GM23248 (cell line): Measurements from ENCODE around the gene TP53. TPM values are rescaled to one million over a fixed set of nuclear protein-coding genes. Genes with fewer than 3 reads are reported as not detected.

ENCODE experiments used
- DNase-seq: peaks from one replicate; pipeline ENCODE4 v3.0.0-alpha.2; 2015
- H2AFZ ChIP-seq: fragments of 200-600 bp; sonication (generic); 2 replicates; pipeline ENCODE4 v1.6.1; 2016; ENCODE audit warnings: antibody characterized with exemption
- H3F3A ChIP-seq: fragments of 200-600 bp; sonication (generic); 2 replicates; pipeline ENCODE4 v1.6.1; 2016; ENCODE audit warnings: mild to moderate bottlenecking, antibody characterized with exemption, mixed run types; ENCODE audit not compliant: insufficient read depth
- H3K27ac ChIP-seq: fragments of 200-600 bp; sonication (generic); 2 replicates; pipeline ENCODE4 v1.5.1; 2016; ENCODE audit warnings: mild to moderate bottlenecking
- H3K27me3 ChIP-seq: fragments of 200-600 bp; sonication (generic); replicated peaks from 2 replicates; pipeline ENCODE4 v1.6.1; 2016; ENCODE audit warnings: mild to moderate bottlenecking; ENCODE audit not compliant: insufficient read depth
- H3K36me3 ChIP-seq: fragments of 200-600 bp; sonication (generic); 2 replicates; pipeline ENCODE4 v1.6.1; 2016; ENCODE audit warnings: low read depth, mild to moderate bottlenecking
- H3K4me1 ChIP-seq: fragments of 200-600 bp; sonication (generic); 2 replicates; pipeline ENCODE4 v1.6.1; 2016; ENCODE audit warnings: mild to moderate bottlenecking; ENCODE audit not compliant: insufficient read depth
- H3K4me2 ChIP-seq: fragments of 200-600 bp; sonication (generic); one replicate; pipeline ENCODE4 v1.6.1; 2016; ENCODE audit warnings: mild to moderate bottlenecking; ENCODE audit not compliant: unreplicated experiment
- H3K4me3 ChIP-seq: fragments of 200-600 bp; sonication (generic); 2 replicates; pipeline ENCODE4 v1.5.1; 2016; ENCODE audit warnings: mild to moderate bottlenecking
- H3K79me2 ChIP-seq: fragments of 200-600 bp; sonication (generic); 2 replicates; pipeline ENCODE4 v1.6.1; 2016; ENCODE audit warnings: mild to moderate bottlenecking; ENCODE audit not compliant: insufficient read depth
- H3K9ac ChIP-seq: fragments of 200-600 bp; sonication (generic); 2 replicates; pipeline ENCODE4 v1.6.1; 2016; ENCODE audit warnings: mild to moderate bottlenecking
- H3K9me2 ChIP-seq: fragments of 200-600 bp; sonication (generic); 2 replicates; pipeline ENCODE4 v1.6.1; 2016; ENCODE audit warnings: mixed run types, mild to moderate bottlenecking, moderate library complexity; ENCODE audit not compliant: insufficient read depth
- H3K9me3 ChIP-seq: fragments of 200-600 bp; sonication (generic); one replicate; pipeline ENCODE4 v1.6.1; 2017; ENCODE audit warnings: low read depth
- H4K20me1 ChIP-seq: fragments of 200-600 bp; sonication (generic); 2 replicates; pipeline ENCODE4 v1.6.0; 2016; ENCODE audit not compliant: insufficient read depth
- EZH2 ChIP-seq: fragments of 200-600 bp; sonication (generic); IDR thresholded peaks from 2 replicates; pipeline ENCODE4 v1.6.1; 2018; ENCODE audit warnings: antibody characterized with exemption, mild to moderate bottlenecking; ENCODE audit not compliant: insufficient read depth, poor library complexity, severe bottlenecking
- EZH2phosphoT487 ChIP-seq: fragments of 200-600 bp; sonication (generic); IDR thresholded peaks from 2 replicates; pipeline ENCODE4 v1.6.1; 2018; ENCODE audit warnings: antibody characterized with exemption, moderate library complexity, mild to moderate bottlenecking, low read depth; ENCODE audit not compliant: insufficient read depth
- WGBS, 2 experiments: methylation state at CpG; one replicate each; pipeline ENCODE4 v1.1.6; 2015 to 2017; ENCODE audit warnings: low lambda C conversion rate in 2 of 2, low coverage in 1 of 2; ENCODE audit errors: missing lambda C conversion rate in 2 of 2; 5-methylcytosine and 5-hydroxymethylcytosine counted together
- in situ Hi-C: fragments of 300-500 bp; cut with MboI; formaldehyde crosslinking; loops from 2 replicates; pipeline ENCODE4 v1.15.0; 2020
- polyA plus RNA-seq: library from polyadenylated mRNA; unstranded; fragments of >200 nt; fragmentation: Nextera tagmentation; extraction: Ambion mirVana; gene quantifications from 2 replicates; pipeline ENCODE4 v1.2.1, GENCODE V29; 2016
- total RNA-seq: library from RNA; depleted of rRNA; stranded (reverse); fragments of >200 nt; shearing (Covaris generic); gene quantifications from 2 replicates; pipeline ENCODE4 v1.2.3, GENCODE V29; 2014

TP53 gene
- total and polyA plus RNA-seq, 2 experiments from 2014 or later = 26.2 to 29.8 TPM

DNA sequence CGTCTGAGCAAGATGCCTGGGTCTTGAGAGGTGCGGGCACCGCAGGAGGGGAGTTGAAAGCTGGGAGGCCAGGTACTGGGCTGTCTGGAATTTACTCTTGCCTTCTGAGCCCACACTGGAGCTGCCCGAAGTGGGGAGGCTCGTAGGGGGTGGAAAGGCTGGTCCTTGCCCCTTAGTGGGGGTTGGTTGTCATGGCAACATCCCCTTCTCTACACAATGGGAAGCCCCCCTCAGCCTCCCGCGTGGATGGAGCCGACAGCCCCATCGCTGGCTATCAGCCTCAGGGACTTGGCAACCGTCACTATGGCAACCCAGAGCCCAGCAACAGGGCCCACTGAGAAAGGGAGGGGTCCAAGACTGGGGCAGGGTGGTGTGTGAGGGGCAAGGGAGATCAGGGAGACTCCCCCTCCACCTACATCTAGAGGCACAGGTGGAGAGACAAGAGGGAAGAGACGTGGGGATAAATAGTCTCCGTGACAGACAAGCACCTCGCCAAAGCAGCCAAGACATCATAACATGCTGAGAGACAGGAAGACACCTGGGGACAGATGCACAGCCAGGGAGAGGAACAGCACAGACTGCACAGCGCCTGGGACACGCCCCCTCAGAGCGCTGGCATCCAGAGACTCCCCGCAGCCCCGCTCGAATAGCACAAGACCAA is 25.0 kb upstream of the TP53 start:
- peak; percentile 26 for DNase-seq
- Histone ChIP-seq H3K9me2 (no peaks in the 10 kb centered on the region), H4K20me1 (no peaks in the 10 kb centered on the region), H3K4me2 (no peak overlapping the region), H2AFZ (no peak overlapping the region), H3K79me2 (no peaks in the 10 kb centered on the region), H3F3A (no peaks in the 10 kb centered on the region), H3K9ac (no peak overlapping the region), H3K4me3 (no peak overlapping the region), H3K36me3 (no peaks in the 10 kb centered on the region), H3K27ac (no peak overlapping the region), H3K27me3 (0 out of 2 replicates have a peak, but pooled peaks cover 10% of the 10 kb centered on the region), H3K9me3 (no peaks in the 10 kb centered on the region), H3K4me1 (peaks cover 4% of the 10 kb centered on the region; the same call in 1 of the 2 replicates)
- no peak for TF ChIP-seq EZH2phosphoT487
- in situ Hi-C loops = no loop called here
- WGBS, 2 experiments = 3% methylated on average over 14 to 19 of the region's 19 CpGs

DNA sequence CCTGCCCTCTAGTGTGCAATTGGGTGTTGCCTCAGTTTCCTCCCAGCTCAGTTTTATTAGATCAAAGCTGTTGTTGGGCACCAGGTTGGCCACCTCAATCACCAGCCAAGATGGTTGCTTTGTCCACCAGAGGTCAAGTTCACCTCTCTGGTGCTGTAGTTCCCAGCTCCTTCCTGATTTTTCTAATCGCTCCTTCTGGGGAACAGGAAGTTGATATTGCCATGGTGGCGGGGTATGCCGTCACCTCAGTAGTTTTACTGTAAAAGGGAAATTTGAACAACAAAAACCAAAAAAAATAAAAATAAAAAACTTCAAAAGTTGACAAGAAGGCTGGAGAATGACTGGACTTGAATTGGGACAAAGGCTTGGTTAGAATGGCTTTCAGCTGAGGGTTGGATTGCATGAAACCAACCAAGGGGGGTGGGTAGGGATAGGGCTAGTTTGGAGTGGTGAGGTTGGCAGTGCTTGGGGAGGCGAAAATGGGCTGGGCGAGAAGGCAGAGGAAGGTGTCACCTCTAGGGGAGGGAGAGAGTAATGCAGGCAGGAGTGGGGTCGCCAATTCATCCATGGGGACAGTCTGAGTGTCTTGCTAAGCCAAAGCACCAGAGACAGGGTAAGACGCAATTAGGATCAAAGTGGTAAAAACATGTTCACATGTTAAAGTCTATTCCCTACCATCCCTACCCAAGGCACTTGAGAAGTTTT is 23.9 kb upstream of the TP53 start:
- Histone ChIP-seq H3K79me2 (no peaks in the 10 kb centered on the region), H3K36me3 (no peaks in the 10 kb centered on the region), H3K9ac (no peak overlapping the region), H3K27ac (no peak overlapping the region), H3K4me2 (no peak overlapping the region), H4K20me1 (no peaks in the 10 kb centered on the region), H3F3A (no peaks in the 10 kb centered on the region), H2AFZ (no peak overlapping the region), H3K27me3 (0 out of 2 replicates have a peak, but pooled peaks cover 10% of the 10 kb centered on the region), H3K4me1 (no peaks in the 10 kb centered on the region), H3K4me3 (no peak overlapping the region), H3K9me2 (no peaks in the 10 kb centered on the region), H3K9me3 (no peaks in the 10 kb centered on the region)
- 80 to 87% methylated on average over 7 of the region's 7 CpGs for WGBS, 2 experiments
- TF ChIP-seq EZH2 (no peak), EZH2phosphoT487 (no peak)
- DNase-seq = no peak
- in situ Hi-C loops = no loop called here

DNA sequence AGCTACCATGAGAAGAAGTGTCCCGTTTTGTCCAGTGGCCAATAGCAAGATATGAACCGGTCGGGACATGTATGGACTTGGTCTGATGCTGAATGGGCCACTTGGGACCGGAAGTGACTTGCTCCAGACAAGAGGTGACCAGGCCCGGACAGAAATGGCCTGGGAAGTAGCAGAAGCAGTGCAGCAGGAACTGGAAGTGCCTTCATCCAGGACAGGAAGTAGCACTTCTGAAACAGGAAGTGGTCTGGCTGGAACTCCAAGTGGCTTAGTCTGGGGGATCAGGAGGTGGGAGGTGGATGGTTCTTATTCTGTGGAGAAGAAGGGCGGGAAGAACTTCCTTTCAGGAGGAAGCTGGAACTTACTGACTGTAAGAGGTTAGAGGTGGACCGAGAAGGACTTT is 23.0 kb upstream of the TP53 start:
- H4K20me1 ChIP-seq = no peaks in the 10 kb centered on the region
- H3K9me2 ChIP-seq = no peaks in the 10 kb centered on the region
- H3K9ac ChIP-seq = no peak overlapping the region
- H3K9me3 ChIP-seq = no peaks in the 10 kb centered on the region
- TF ChIP-seq EZH2 (no peak), EZH2phosphoT487 (no peak)
- H3K4me3 ChIP-seq = no peak overlapping the region
- H3K79me2 ChIP-seq = no peaks in the 10 kb centered on the region
- peaks cover 15% of the 10 kb centered on the region; the same call in 1 of the 2 replicates for H3K27me3 ChIP-seq
- no peaks in the 10 kb centered on the region for H3F3A ChIP-seq
- no peaks in the 10 kb centered on the region for H3K4me1 ChIP-seq
- DNase-seq = no peak
- no peaks in the 10 kb centered on the region for H3K36me3 ChIP-seq
- in situ Hi-C loops = no loop called here
- no peak overlapping the region for H3K4me2 ChIP-seq
- 87 to 91% methylated on average over 7 of the region's 7 CpGs for WGBS, 2 experiments
- H3K27ac ChIP-seq = no peak overlapping the region
- H2AFZ ChIP-seq = peak overlapping the region; percentile 35

DNA sequence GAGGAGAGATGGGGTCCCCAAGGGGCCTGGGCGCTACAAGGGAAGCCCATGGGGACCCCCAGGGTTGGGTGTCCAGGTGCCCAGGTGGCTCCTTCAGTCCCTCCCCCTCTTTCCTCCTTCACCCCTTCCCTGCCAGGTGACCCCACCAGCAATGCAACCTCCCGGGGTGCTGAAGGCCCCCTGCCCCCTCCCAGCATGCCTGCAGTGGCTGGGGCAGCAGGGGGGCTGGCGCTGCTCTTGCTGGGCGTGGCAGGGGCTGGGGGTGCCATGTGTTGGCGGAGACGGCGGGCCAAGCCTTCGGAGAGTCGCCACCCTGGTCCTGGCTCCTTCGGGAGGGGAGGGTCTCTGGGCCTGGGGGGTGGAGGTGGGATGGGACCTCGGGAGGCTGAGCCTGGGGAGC is 21.7 kb upstream of the TP53 start:
- Histone ChIP-seq H2AFZ (no peak overlapping the region), H4K20me1 (no peaks in the 10 kb centered on the region), H3K36me3 (no peaks in the 10 kb centered on the region), H3K4me1 (peaks cover 7% of the 10 kb centered on the region), H3K9ac (no peak overlapping the region), H3F3A (no peaks in the 10 kb centered on the region), H3K4me2 (no peak overlapping the region), H3K9me3 (no peaks in the 10 kb centered on the region), H3K27me3 (peaks cover 18% of the 10 kb centered on the region; the same call in 1 of the 2 replicates), H3K79me2 (no peaks in the 10 kb centered on the region), H3K9me2 (no peaks in the 10 kb centered on the region), H3K4me3 (no peak overlapping the region), H3K27ac (no peak overlapping the region)
- no peak for DNase-seq
- 77 to 82% methylated on average over 9 to 11 of the region's 11 CpGs for WGBS, 2 experiments
- TF ChIP-seq EZH2 (no peak), EZH2phosphoT487 (no peak)
- in situ Hi-C loops = no loop called here
